Erythroblast (primary cell): ENCODE measurements around the gene B4GALT6.

Experiments
- GATA1 ChIP-seq: IDR thresholded peaks from 2 replicates; pipeline ENCODE4 v1.6.1; 2011; ENCODE audit warnings: low read depth, mild to moderate bottlenecking, control low read depth, low read length, moderate library complexity
- POLR2A ChIP-seq: IDR thresholded peaks from 2 replicates; pipeline ENCODE4 v1.6.1; 2011; ENCODE audit warnings: mild to moderate bottlenecking, low read length

- TF ChIP-seq POLR2A, result no peak
- TF ChIP-seq GATA1, result no peak
These were observed 39.2 kb upstream of the B4GALT6 start for GRCh38 chr18:31723639-31723989.
